Uterus (tissue), 4 donors: ENCODE data around the gene ADIG. TPM values are rescaled to one million over a fixed set of nuclear protein-coding genes. Genes with fewer than 3 reads are reported as not detected.

ENCODE experiments used
- DNase-seq, 2 donors: peaks; one replicate each; pipeline ENCODE4 v3.0.0-alpha.2; 2019 to 2020
- H3K27ac ChIP-seq, 2 donors: fragments of 200-600 bp; sonication (generic); 1 replicate in 1 of 2; 2 replicates in 1 of 2; pipeline ENCODE4 v1.5.1; 2016 to 2018
- H3K27me3 ChIP-seq, 2 donors: fragments of 200-600 bp; sonication (generic); one replicate each; pipeline ENCODE4 v1.5.1; 2018 to 2019; ENCODE audit warnings: control low read depth in 1 of 2
- H3K36me3 ChIP-seq, 2 donors: fragments of 200-600 bp; sonication (generic); one replicate each; pipeline ENCODE4 v1.5.1; 2019; ENCODE audit warnings: control low read depth in 1 of 2
- H3K4me1 ChIP-seq, 2 donors: fragments of 200-600 bp; sonication (generic); one replicate each; pipeline ENCODE4 v1.5.1; 2018 to 2019; ENCODE audit warnings: control low read depth in 1 of 2
- H3K4me3 ChIP-seq, 2 donors: fragments of 200-600 bp; sonication (generic); 1 replicate in 1 of 2; 2 replicates in 1 of 2; pipeline ENCODE4 v1.5.1; 2018 to 2019; ENCODE audit warnings: mild to moderate bottlenecking in 1 of 2
- H3K9me3 ChIP-seq, 2 donors: fragments of 200-600 bp; sonication (generic); one replicate each; pipeline ENCODE4 v1.5.1; 2019; ENCODE audit warnings: control low read depth in 1 of 2
- CTCF ChIP-seq, 4 experiments: fragments of 200-600 bp in 2 of 4; fragments of 450-650 bp in 2 of 4; sonication (generic) in 2 of 4; IDR thresholded peaks; one replicate each; pipeline ENCODE4 v1.5.1; 2016 to 2019; ENCODE audit warnings: antibody characterized with exemption in 4 of 4, mild to moderate bottlenecking in 2 of 4, moderate library complexity in 1 of 4
- POLR2A ChIP-seq, 2 donors: fragments of 450-650 bp; IDR thresholded peaks; one replicate each; pipeline ENCODE4 v1.6.1; 2016; ENCODE audit warnings: antibody characterized with exemption in 2 of 2, mild to moderate bottlenecking in 1 of 2, moderate library complexity in 1 of 2
- intact Hi-C: fragments of 100-400 bp; cut with DNase I; formaldehyde crosslinking; loops from one replicate; pipeline ENCODE4 v1.15.1; 2023; ENCODE audit warnings: low total_unique reads
- total RNA-seq, 4 donors: library from RNA; depleted of rRNA in 3 of 4; stranded (reverse); fragments of >200 nt in 3 of 4; gene quantifications; one replicate each; pipeline versions ENCODE4 v1.1.0 to v1.2.4, GENCODE V29; 2014 to 2023
- donor health status: DM: yes; HTN: yes; CAD: no.

ADIG gene
- total RNA-seq, 4 donors from 2014 or later = not detected

GRCh38 chr20:38550274-38550673 is 30.7 kb upstream of the ADIG start:
- Histone ChIP-seq H3K27ac (no peak overlapping the region), H3K4me3 (no peak overlapping the region), H3K4me1 (no peaks in the 10 kb centered on the region), H3K36me3 (no peaks in the 10 kb centered on the region), H3K27me3 (no peaks in the 10 kb centered on the region), H3K9me3 (no peaks in the 10 kb centered on the region)
- DNase-seq = no peak
- intact Hi-C loops = no loop called here
- TF ChIP-seq CTCF (IDR thresholded peaks at IDR 0.05) (no peak), POLR2A (IDR thresholded peaks at IDR 0.05) (no peak)

- TF ChIP-seq POLR2A (IDR thresholded peaks at IDR 0.05) (no peak), CTCF (IDR thresholded peaks at IDR 0.05) (no peak)
- Histone ChIP-seq H3K9me3 (no peaks in the 10 kb centered on the region), H3K36me3 (no peaks in the 10 kb centered on the region), H3K27me3 (no peaks in the 10 kb centered on the region), H3K4me3 (no peak overlapping the region), H3K27ac (no peak overlapping the region), H3K4me1 (no peaks in the 10 kb centered on the region)
- intact Hi-C loops = no loop called here
- no peak for DNase-seq
Observed at GRCh38 chr20:38551056-38551626, 29.9 kb upstream of the ADIG start.

GRCh38 chr20:38554986-38555385 is 26.0 kb upstream of the ADIG start:
- DNase-seq = no peak
- intact Hi-C loops = no loop called here
- Histone ChIP-seq H3K4me1 (no peaks in the 10 kb centered on the region), H3K27me3 (no peaks in the 10 kb centered on the region), H3K36me3 (no peaks in the 10 kb centered on the region), H3K4me3 (no peak overlapping the region), H3K9me3 (no peaks in the 10 kb centered on the region), H3K27ac (no peak overlapping the region)
- TF ChIP-seq POLR2A (IDR thresholded peaks at IDR 0.05) (no peak), CTCF (IDR thresholded peaks at IDR 0.05) (no peak)

- intact Hi-C loops = no loop called here
- H3K27me3 ChIP-seq = no peaks in the 10 kb centered on the region
- H3K36me3 ChIP-seq = no peaks in the 10 kb centered on the region
- H3K27ac ChIP-seq = no peak overlapping the region
- TF ChIP-seq POLR2A (IDR thresholded peaks at IDR 0.05) = no peak
- H3K4me3 ChIP-seq = no peak overlapping the region
- no peaks in the 10 kb centered on the region for H3K4me1 ChIP-seq
- no peak for DNase-seq
- H3K9me3 ChIP-seq = no peaks in the 10 kb centered on the region
Observed at GRCh38 chr20:38555395-38555794, 25.6 kb upstream of the ADIG start.

GRCh38 chr20:38557174-38557573 is 23.8 kb upstream of the ADIG start:
- no peak for DNase-seq
- Histone ChIP-seq H3K27me3 (no peaks in the 10 kb centered on the region), H3K9me3 (no peaks in the 10 kb centered on the region), H3K4me3 (no peak overlapping the region), H3K4me1 (no peaks in the 10 kb centered on the region), H3K27ac (no peak overlapping the region), H3K36me3 (no peaks in the 10 kb centered on the region)
- intact Hi-C loops = no loop called here
- TF ChIP-seq CTCF (IDR thresholded peaks at IDR 0.05) = no peak
- no peak for TF ChIP-seq POLR2A (IDR thresholded peaks at IDR 0.05)
